Measurements from ENCODE around the gene RTP5. TPM values are rescaled to one million over a fixed set of nuclear protein-coding genes. Genes with fewer than 3 reads are reported as not detected.

Gene RTP5
- total and polyA plus RNA-seq, 3 donors from 2014 or later, result 0.13 to 0.93 (median 0.47) TPM

- peak overlapping the region in 1 of 2 donors; percentile 80 for H3K27ac ChIP-seq
These were observed 25.8 kb downstream of the RTP5 start for GRCh38 chr2:241895427-241895711.

GRCh38 chr2:241895712-241896641, 26.4 kb downstream of the RTP5 start:
- Histone ChIP-seq H3K4me3 (no peak overlapping the region), H3K36me3 (ENCODE audit: low read depth, missing control alignments) (no peaks in the 10 kb centered on the region), H3K27ac (peak overlapping the region in 1 of 2 donors; percentile 80), H3K4me1 (peaks cover 26% of the 10 kb centered on the region), H3K27me3 (no peaks in the 10 kb centered on the region), H3K9me3 (no peaks in the 10 kb centered on the region)
- peak; percentile 49 for DNase-seq
- intact Hi-C loops (cut with DNase I; ENCODE audit: low total_unique reads), result no loop called here
- 50 to 59% methylated on average over 8 to 21 of the region's 26 CpGs for WGBS, 2 donors
- TF ChIP-seq CTCF (IDR thresholded peaks at IDR 0.05) (no peak), POLR2A (IDR thresholded peaks at IDR 0.05) (no peak)

More at GRCh38 chr2:241895427-241895711, 25.8 kb downstream of the RTP5 start:
- H3K4me1 ChIP-seq, result peaks cover 24% of the 10 kb centered on the region
- no peaks in the 10 kb centered on the region for H3K36me3 ChIP-seq (ENCODE audit: low read depth, missing control alignments)
- TF ChIP-seq POLR2A (IDR thresholded peaks at IDR 0.05), result no peak
- no peak for TF ChIP-seq CTCF (IDR thresholded peaks at IDR 0.05)
- DNase-seq, result no peak
- H3K9me3 ChIP-seq, result no peaks in the 10 kb centered on the region
- no peak overlapping the region for H3K4me3 ChIP-seq
- WGBS, 2 donors, result 83 to 100% methylated on average over 1 to 3 of the region's 11 CpGs
- no peaks in the 10 kb centered on the region for H3K27me3 ChIP-seq
- intact Hi-C loops (cut with DNase I; ENCODE audit: low total_unique reads), result no loop called here

- WGBS, 2 donors, result 83 to 90% methylated on average over 10 of the region's 10 CpGs
- no peak overlapping the region for H3K27ac ChIP-seq
- DNase-seq, result no peak
These were observed 27.2 kb downstream of the RTP5 start for GRCh38 chr2:241896746-241897201.

GRCh38 chr2:241897231-241897916, 27.8 kb downstream of the RTP5 start:
- H3K4me1 ChIP-seq, result peaks cover 22% of the 10 kb centered on the region

More at GRCh38 chr2:241896746-241897201, 27.2 kb downstream of the RTP5 start:
- intact Hi-C loops (cut with DNase I; ENCODE audit: low total_unique reads), result no loop called here
- Histone ChIP-seq H3K4me3 (no peak overlapping the region), H3K9me3 (no peaks in the 10 kb centered on the region), H3K4me1 (peaks cover 26% of the 10 kb centered on the region), H3K27me3 (no peaks in the 10 kb centered on the region), H3K36me3 (ENCODE audit: low read depth, missing control alignments) (no peaks in the 10 kb centered on the region)
- TF ChIP-seq POLR2A (IDR thresholded peaks at IDR 0.05), result no peak
- no peak for TF ChIP-seq CTCF (IDR thresholded peaks at IDR 0.05)

More at GRCh38 chr2:241897231-241897916, 27.8 kb downstream of the RTP5 start:
- H3K27ac ChIP-seq, result peak overlapping the region in 1 of 2 donors; percentile 19
- DNase-seq, result peak; percentile 9
- no peak overlapping the region for H3K4me3 ChIP-seq
- no peaks in the 10 kb centered on the region for H3K36me3 ChIP-seq (ENCODE audit: low read depth, missing control alignments)
- intact Hi-C loops (cut with DNase I; ENCODE audit: low total_unique reads), result no loop called here
- WGBS, 2 donors, result 85 to 92% methylated on average over 17 of the region's 17 CpGs
- TF ChIP-seq CTCF (IDR thresholded peaks at IDR 0.05), result no peak
- H3K27me3 ChIP-seq, result no peaks in the 10 kb centered on the region
- H3K9me3 ChIP-seq, result no peaks in the 10 kb centered on the region
